H1 (cell line): ENCODE data around the gene ULBP3. TPM values are rescaled to one million over a fixed set of nuclear protein-coding genes. Genes with fewer than 3 reads are reported as not detected.

ENCODE experiments used
- CBX8 ChIP-seq: fragments of 300-800, 300-1000 bp; sonication (generic); IDR thresholded peaks from 2 replicates; pipeline ENCODE4 v1.7.1; 2016; ENCODE audit warnings: low read depth, low read length, borderline replicate concordance
- KDM5A ChIP-seq: fragments of 200-600 bp; IDR thresholded peaks from 2 replicates; pipeline ENCODE4 v1.7.1; 2012; ENCODE audit warnings: mild to moderate bottlenecking, low read length, inconsistent platforms, mixed read lengths
- PHF8 ChIP-seq: fragments of 200-600 bp; sonication (generic); conservative IDR thresholded peaks from 2 replicates; pipeline ENCODE4 v1.7.1; 2012; ENCODE audit warnings: low read depth, mild to moderate bottlenecking, inconsistent platforms, low read length, moderate library complexity
- RAD21 ChIP-seq, 2 experiments: IDR thresholded peaks in 1 of 2; conservative IDR thresholded peaks in 1 of 2; 2 replicates each; pipeline ENCODE4 v1.6.1; 2011; ENCODE audit warnings: low read depth in 2 of 2, low read length in 2 of 2, improper control_type of control experiment in 1 of 2, inconsistent platforms in 1 of 2, mild to moderate bottlenecking in 1 of 2, moderate library complexity in 1 of 2
- SIRT6 ChIP-seq: IDR thresholded peaks from one replicate; pipeline ENCODE4 v1.7.1; 2012; ENCODE audit warnings: low read length, inconsistent platforms
- TCF12 ChIP-seq: IDR thresholded peaks from 2 replicates; pipeline ENCODE4 v1.6.1; 2011; ENCODE audit warnings: low read depth, mild to moderate bottlenecking, low read length
- polyA plus RNA-seq, 7 experiments: library from polyadenylated mRNA; depleted of rRNA in 3 of 7; stranded (reverse) in 5 of 7; unstranded in 2 of 7; fragments of >200 nt in 5 of 7; fragments of 200-250 nt in 2 of 7; gene quantifications; 1 replicate in 5 of 7; 2 replicates in 1 of 7; 4 replicates in 1 of 7; pipeline versions ENCODE4 v1.2.1 to v1.2.3, GENCODE V29; 2011 to 2013; ENCODE audit warnings: missing spikeins in 2 of 7, mixed read lengths in 2 of 7
- total RNA-seq: library from RNA; stranded (reverse); fragmentation: NEBNext Ultra II Directional; extraction: Animal tissue kit (Norgen Biotek cat#: 25700); gene quantifications from 2 replicates; pipeline ENCODE4 v1.2.1, GENCODE V29; 2021

Gene ULBP3
- total and polyA plus RNA-seq, 2 of the 8 experiments (the other 6 are each of a cell fraction or from before 2014, with no cell fraction given), result 1.9 to 4.2 TPM

GRCh38 chr6:150102750-150103270 is 33.9 kb upstream of the ULBP3 start (continued):
- no peak for TF ChIP-seq SIRT6
- no peak for TF ChIP-seq RAD21 (IDR thresholded peaks at IDR 0.05 in 1 of 2, conservative IDR thresholded peaks at IDR 0.05 in 1 of 2; ENCODE audit: low read depth in 2 of 2, low read length in 2 of 2)
- no peak for TF ChIP-seq TCF12
- no peak for TF ChIP-seq CBX8
- no peak for TF ChIP-seq PHF8
- TF ChIP-seq KDM5A, result no peak
- TF ChIP-seq, all 59 proteins: peak for 0
